NCI-H2227 treated with DMSO at 0.1 percent for 48 hours (cell line): ENCODE measurements around the gene HTR2B.
"Not testable (repeated sequence)": the region's sequence is repeated elsewhere in the genome, so short reads cannot be mapped to it uniquely, and the experiment has no call there.

Experiments used
- DNase-seq: peaks from one replicate; lab custom pipeline; 2025; lab: John Stamatoyannopoulos, UW

HTR2B gene

GRCh38 chr2:231133365-231134099, 8.7 kb upstream of the HTR2B start:
- DNase-seq, result no peak

GRCh38 chr2:231132129-231132528, 7.3 kb upstream of the HTR2B start:
- no peak for DNase-seq

- DNase-seq, result no peak
These were observed 5.7 kb upstream of the HTR2B start for GRCh38 chr2:231130336-231131056.

- DNase-seq, result no peak
These were observed 4.4 kb upstream of the HTR2B start for GRCh38 chr2:231129216-231129615.

- DNase-seq, result no peak
These were observed 3.7 kb upstream of the HTR2B start for GRCh38 chr2:231128541-231128940.

- DNase-seq, result no peak
These were observed 3.1 kb upstream of the HTR2B start for GRCh38 chr2:231127936-231128335.

GRCh38 chr2:231127480-231127879, 2.6 kb upstream of the HTR2B start:
- DNase-seq, result no peak

- no peak for DNase-seq
These were observed 1.3 kb upstream of the HTR2B start for GRCh38 chr2:231126123-231126522.

- no peak for DNase-seq
These were observed 1.4 kb downstream of the HTR2B start for GRCh38 chr2:231123362-231123898.

GRCh38 chr2:231118614-231118942, 6.3 kb downstream of the HTR2B start:
- DNase-seq, result no peak

- no peak for DNase-seq
These were observed 6.8 kb downstream of the HTR2B start for GRCh38 chr2:231117922-231118613.

GRCh38 chr2:231117148-231117547, 7.7 kb downstream of the HTR2B start:
- no peak for DNase-seq

GRCh38 chr2:231115651-231116050, 9.2 kb downstream of the HTR2B start:
- no peak for DNase-seq

GRCh38 chr2:231113489-231113888, 11.4 kb downstream of the HTR2B start:
- no peak for DNase-seq

GRCh38 chr2:231111987-231112386, 12.9 kb downstream of the HTR2B start:
- no peak for DNase-seq

GRCh38 chr2:231110551-231110950, 14.3 kb downstream of the HTR2B start:
- DNase-seq, result no peak

- peak; percentile 55 for DNase-seq
These were observed 20.6 kb downstream of the HTR2B start for GRCh38 chr2:231104115-231104713.

GRCh38 chr2:231102772-231103171, 22.1 kb downstream of the HTR2B start:
- no peak for DNase-seq

- no peak for DNase-seq
These were observed 23.9 kb downstream of the HTR2B start for GRCh38 chr2:231100990-231101389.

GRCh38 chr2:231100321-231100720, 24.5 kb downstream of the HTR2B start:
- DNase-seq, result not testable (repeated sequence)

GRCh38 chr2:231099918-231100317, 24.9 kb downstream of the HTR2B start:
- DNase-seq, result no peak

GRCh38 chr2:231094736-231095346, 30.0 kb downstream of the HTR2B start:
- no peak for DNase-seq
